ENCODE measurements around the gene R3HDM1. TPM values are rescaled to one million over a fixed set of nuclear protein-coding genes. Genes with fewer than 3 reads are reported as not detected.

R3HDM1 gene
- total and polyA plus RNA-seq, 2 experiments from 2014 or later, result 24.8 to 32.7 TPM

DNA sequence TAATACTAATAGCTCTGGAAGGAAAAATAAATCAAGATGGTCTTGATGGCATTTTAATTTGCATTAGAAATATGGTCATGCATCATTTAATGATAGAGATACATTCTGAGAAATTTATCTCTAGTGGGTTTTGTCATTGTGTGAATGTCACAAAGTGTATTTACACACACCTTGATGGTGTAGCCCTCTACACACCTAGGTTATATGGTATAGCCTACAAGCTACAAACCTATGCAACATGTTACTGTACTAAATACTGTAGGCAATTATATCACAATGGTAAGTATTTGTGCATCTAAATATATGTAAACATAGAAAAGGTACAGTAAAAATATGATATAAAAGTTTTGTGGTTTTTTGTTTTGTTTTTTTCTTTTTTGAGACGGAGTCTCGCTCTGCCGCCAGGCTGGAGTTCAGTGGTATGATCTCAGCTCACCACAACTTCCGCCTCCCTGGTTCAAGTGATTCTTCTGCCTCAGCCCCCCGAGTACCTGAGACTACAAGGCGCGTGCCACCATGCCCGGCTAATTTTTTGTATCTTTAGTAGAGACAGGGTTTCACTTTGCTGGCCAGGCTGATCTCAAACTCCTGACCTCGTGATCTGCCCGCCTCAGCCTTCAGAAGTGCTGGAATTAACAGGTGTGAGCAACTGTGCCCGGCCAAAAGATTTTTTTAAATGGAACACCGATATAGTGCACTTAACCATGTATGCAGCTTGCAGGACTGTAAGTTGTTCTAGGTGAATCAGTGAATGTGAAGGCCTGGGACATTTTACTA lies 126.7 kb downstream of the R3HDM1 start:
- Histone ChIP-seq H3K4me1 (ENCODE audit: low read depth) (no peaks in the 10 kb centered on the region), H3K9me3 (ENCODE audit: low read depth) (no peaks in the 10 kb centered on the region), H3K4me3 (no peak overlapping the region), H3K27ac (no peak overlapping the region), H3K27me3 (no peaks in the 10 kb centered on the region), H3K36me3 (peaks cover 26% of the 10 kb centered on the region)
- DNase-seq (ENCODE audit: low read depth in 1 of 2, low spot score in 1 of 2), result no peak
- TF ChIP-seq CTCF (IDR thresholded peaks at IDR 0.05; ENCODE audit: low read depth, low read length), result no peak

GRCh38 chr2:135662088-135662487 lies 130.8 kb downstream of the R3HDM1 start:
- H3K9me3 ChIP-seq (ENCODE audit: low read depth), result no peaks in the 10 kb centered on the region
- no peak overlapping the region for H3K4me3 ChIP-seq
- H3K4me1 ChIP-seq (ENCODE audit: low read depth), result peaks cover 11% of the 10 kb centered on the region
- peaks cover 12% of the 10 kb centered on the region for H3K36me3 ChIP-seq
- no peaks in the 10 kb centered on the region for H3K27me3 ChIP-seq
- DNase-seq (ENCODE audit: low read depth in 1 of 2, low spot score in 1 of 2), result peak in 1 of 2 donors; percentile 33
- no peak for TF ChIP-seq CTCF (IDR thresholded peaks at IDR 0.05; ENCODE audit: low read depth, low read length)
- no peak overlapping the region for H3K27ac ChIP-seq

GRCh38 chr2:135663148-135663700 lies 131.9 kb downstream of the R3HDM1 start:
- Histone ChIP-seq H3K27ac (no peak overlapping the region), H3K4me3 (no peak overlapping the region), H3K36me3 (peaks cover 12% of the 10 kb centered on the region), H3K9me3 (ENCODE audit: low read depth) (no peaks in the 10 kb centered on the region), H3K27me3 (no peaks in the 10 kb centered on the region), H3K4me1 (ENCODE audit: low read depth) (peaks cover 20% of the 10 kb centered on the region)
- no peak for TF ChIP-seq CTCF (IDR thresholded peaks at IDR 0.05; ENCODE audit: low read depth, low read length)
- no peak for DNase-seq (ENCODE audit: low read depth in 1 of 2, low spot score in 1 of 2)

- no peak for TF ChIP-seq CTCF (IDR thresholded peaks at IDR 0.05; ENCODE audit: low read depth, low read length)
- H3K27ac ChIP-seq, result peak overlapping the region; percentile 30
- peaks cover 12% of the 10 kb centered on the region for H3K36me3 ChIP-seq
These were observed 133.4 kb downstream of the R3HDM1 start for GRCh38 chr2:135664623-135665068.

DNA sequence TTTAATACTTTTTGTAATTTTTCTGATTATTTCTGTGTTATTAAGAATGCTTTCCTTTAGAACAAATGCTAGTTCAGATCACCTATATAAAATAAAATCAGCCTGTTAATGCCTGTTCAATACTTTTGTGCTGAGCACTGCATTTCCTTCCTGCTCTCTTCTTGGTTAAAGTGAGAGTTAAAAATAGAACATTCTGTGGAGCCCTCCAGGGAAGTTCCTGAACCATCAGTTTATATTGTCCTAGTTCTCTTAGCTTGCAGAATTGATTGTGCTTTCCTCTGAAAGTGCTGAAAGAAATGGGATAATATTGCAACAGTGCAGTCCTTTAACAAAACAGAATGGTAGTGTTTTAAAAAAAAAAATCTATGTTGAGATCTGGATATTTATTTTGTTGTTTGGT lies 135.8 kb downstream of the R3HDM1 start:
- peak overlapping the region; percentile 48 for H3K27ac ChIP-seq
- no peaks in the 10 kb centered on the region for H3K36me3 ChIP-seq
- no peaks in the 10 kb centered on the region for H3K27me3 ChIP-seq
- no peak overlapping the region for H3K4me3 ChIP-seq
- no peak for TF ChIP-seq CTCF (IDR thresholded peaks at IDR 0.05; ENCODE audit: low read depth, low read length)
- peaks cover 20% of the 10 kb centered on the region for H3K4me1 ChIP-seq (ENCODE audit: low read depth)
- H3K9me3 ChIP-seq (ENCODE audit: low read depth), result no peaks in the 10 kb centered on the region
- peak in 1 of 2 donors; percentile 50 for DNase-seq (ENCODE audit: low read depth in 1 of 2, low spot score in 1 of 2)

More at GRCh38 chr2:135664623-135665068, 133.4 kb downstream of the R3HDM1 start:
- no peak for DNase-seq (ENCODE audit: low read depth in 1 of 2, low spot score in 1 of 2)
- H3K9me3 ChIP-seq (ENCODE audit: low read depth), result no peaks in the 10 kb centered on the region
- peaks cover 20% of the 10 kb centered on the region for H3K4me1 ChIP-seq (ENCODE audit: low read depth)
- no peaks in the 10 kb centered on the region for H3K27me3 ChIP-seq
- H3K4me3 ChIP-seq, result no peak overlapping the region

Data from cardiac muscle cell (in vitro differentiated cells and primary cell).